ENCODE results near the gene HYI.

GRCh38 chr1:43468414-43468813 lies 14.7 kb upstream of the HYI start:
- TF ChIP-seq, protein P1, sequence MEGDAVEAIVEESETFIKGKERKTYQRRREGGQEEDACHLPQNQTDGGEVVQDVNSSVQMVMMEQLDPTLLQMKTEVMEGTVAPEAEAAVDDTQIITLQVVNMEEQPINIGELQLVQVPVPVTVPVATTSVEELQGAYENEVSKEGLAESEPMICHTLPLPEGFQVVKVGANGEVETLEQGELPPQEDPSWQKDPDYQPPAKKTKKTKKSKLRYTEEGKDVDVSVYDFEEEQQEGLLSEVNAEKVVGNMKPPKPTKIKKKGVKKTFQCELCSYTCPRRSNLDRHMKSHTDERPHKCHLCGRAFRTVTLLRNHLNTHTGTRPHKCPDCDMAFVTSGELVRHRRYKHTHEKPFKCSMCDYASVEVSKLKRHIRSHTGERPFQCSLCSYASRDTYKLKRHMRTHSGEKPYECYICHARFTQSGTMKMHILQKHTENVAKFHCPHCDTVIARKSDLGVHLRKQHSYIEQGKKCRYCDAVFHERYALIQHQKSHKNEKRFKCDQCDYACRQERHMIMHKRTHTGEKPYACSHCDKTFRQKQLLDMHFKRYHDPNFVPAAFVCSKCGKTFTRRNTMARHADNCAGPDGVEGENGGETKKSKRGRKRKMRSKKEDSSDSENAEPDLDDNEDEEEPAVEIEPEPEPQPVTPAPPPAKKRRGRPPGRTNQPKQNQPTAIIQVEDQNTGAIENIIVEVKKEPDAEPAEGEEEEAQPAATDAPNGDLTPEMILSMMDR (conservative IDR thresholded peaks at IDR 0.05) = no peak
- TF ChIP-seq ZFX (IDR thresholded peaks at IDR 0.05) = no peak
